PC-9 (cell line): Measurements from ENCODE around the gene TRIML1. TPM values are rescaled to one million over a fixed set of nuclear protein-coding genes. Genes with fewer than 3 reads are reported as not detected.

Source experiments
- BruUV-seq: library from RNA; stranded (reverse); fragments of 400-500 nt; replicated peaks from 2 replicates; lab custom pipeline; 2021; lab: Mats Ljungman, UMichigan
- CTCF ChIA-PET: fragments of 300-600 bp; sonication (Branson Sonifier 250); formaldehyde crosslinking; loops from one replicate; lab custom pipeline; 2022; ENCODE audit warnings: antibody characterized with exemption; lab: Charles Lee
- POLR2A ChIA-PET: fragments of 300-600 bp; sonication (Branson Sonifier 250); formaldehyde crosslinking; loops from one replicate; lab custom pipeline; 2022; ENCODE audit warnings: antibody characterized with exemption; ENCODE audit not compliant: unreplicated experiment; lab: Charles Lee
- DNase-seq, 2 experiments: peaks; one replicate each; pipeline versions ENCODE4 v3.0.0 to v3.0.0-alpha.2; 2015 to 2022; ENCODE audit warnings: mixed read lengths in 1 of 2
- H2AFZ ChIP-seq: fragments of 200-600 bp; sonication (generic); 2 replicates; pipeline ENCODE4 v1.8.1; 2017; ENCODE audit warnings: antibody characterized with exemption
- H3F3A ChIP-seq: fragments of 200-600 bp; sonication (generic); 2 replicates; pipeline ENCODE4 v1.8.1; 2017; ENCODE audit warnings: antibody characterized with exemption, mild to moderate bottlenecking, low read depth; ENCODE audit not compliant: insufficient read depth
- H3K27ac ChIP-seq: fragments of 200-600 bp; sonication (generic); 2 replicates; pipeline ENCODE4 v1.6.1; 2016; ENCODE audit warnings: mixed run types
- H3K27me3 ChIP-seq: fragments of 200-600 bp; sonication (generic); 2 replicates; pipeline ENCODE4 v1.6.1; 2016; ENCODE audit warnings: low read depth, mixed run types; ENCODE audit not compliant: insufficient read depth
- H3K36me3 ChIP-seq: fragments of 200-600 bp; sonication (generic); 2 replicates; pipeline ENCODE4 v1.6.1; 2016; ENCODE audit warnings: low read depth, mixed run types
- H3K4me1 ChIP-seq: fragments of 200-600 bp; sonication (generic); replicated peaks from 2 replicates; pipeline ENCODE4 v1.6.1; 2016; ENCODE audit warnings: mixed run types; ENCODE audit not compliant: insufficient read depth
- H3K4me2 ChIP-seq: fragments of 200-600 bp; sonication (generic); 2 replicates; pipeline ENCODE4 v1.6.1; 2017; ENCODE audit warnings: mixed run types
- H3K4me3 ChIP-seq: fragments of 200-600 bp; sonication (generic); 2 replicates; pipeline ENCODE4 v1.6.1; 2016; ENCODE audit warnings: mixed run types
- H3K79me2 ChIP-seq: fragments of 200-600 bp; sonication (generic); 2 replicates; pipeline ENCODE4 v1.6.1; 2017; ENCODE audit warnings: low read depth, mixed run types
- H3K9me2 ChIP-seq: fragments of 200-600 bp; sonication (generic); 2 replicates; pipeline ENCODE4 v1.8.1; 2017; ENCODE audit warnings: mild to moderate bottlenecking; ENCODE audit not compliant: insufficient read depth
- H3K9me3 ChIP-seq: fragments of 200-600 bp; sonication (generic); 2 replicates; pipeline ENCODE4 v1.8.1; 2016; ENCODE audit warnings: low read depth; ENCODE audit not compliant: insufficient read depth
- H4K20me1 ChIP-seq: fragments of 200-600 bp; sonication (generic); 2 replicates; pipeline ENCODE4 v1.8.1; 2017; ENCODE audit not compliant: insufficient read depth
- CTCF ChIP-seq: fragments of 200-600 bp; sonication (generic); conservative IDR thresholded peaks from 2 replicates; pipeline ENCODE4 v1.6.1; 2017; ENCODE audit warnings: mixed run types, antibody characterized with exemption, mild to moderate bottlenecking, moderate library complexity
- EZH2 ChIP-seq: fragments of 200-600 bp; sonication (generic); IDR thresholded peaks from 2 replicates; pipeline ENCODE4 v1.8.0; 2017; ENCODE audit warnings: antibody characterized with exemption, low read depth
- intact Hi-C: fragments of 100-400 bp; cut with micrococcal nuclease; formaldehyde crosslinking; loops from one replicate; pipeline ENCODE4 v1.10.0; 2022; ENCODE audit not compliant: unreplicated experiment
- total RNA-seq: library from RNA; stranded (reverse); gene quantifications from 2 replicates; pipeline ENCODE4 v1.2.3, GENCODE V29; 2021

Gene TRIML1
- total RNA-seq, 1 experiment from 2014 or later: not detected

- H3K4me1 ChIP-seq: no peaks in the 10 kb centered on the region
- CTCF ChIA-PET: no interaction called here
- POLR2A ChIA-PET: no interaction called here
- H3K36me3 ChIP-seq: no peaks in the 10 kb centered on the region
- H3K27ac ChIP-seq: no peak overlapping the region
- no peaks in the 10 kb centered on the region for H3K9me2 ChIP-seq
- DNase-seq: no peak
- H4K20me1 ChIP-seq: no peaks in the 10 kb centered on the region
- intact Hi-C loops: no loop called here
- TF ChIP-seq CTCF (no peak), EZH2 (no peak)
- no TSS peak for BruUV-seq
- no peak overlapping the region for H3K4me3 ChIP-seq
- no peaks in the 10 kb centered on the region for H3F3A ChIP-seq
- no peaks in the 10 kb centered on the region for H3K27me3 ChIP-seq
- H2AFZ ChIP-seq: no peak overlapping the region
- no peaks in the 10 kb centered on the region for H3K79me2 ChIP-seq
- no peaks in the 10 kb centered on the region for H3K9me3 ChIP-seq
- H3K4me2 ChIP-seq: no peak overlapping the region
Measured at GRCh38 chr4:188190461-188190860, 51.2 kb downstream of the TRIML1 start.

GRCh38 chr4:188194421-188194820, 55.2 kb downstream of the TRIML1 start:
- Histone ChIP-seq H4K20me1 (no peaks in the 10 kb centered on the region), H3K27ac (no peak overlapping the region), H2AFZ (no peak overlapping the region), H3K4me2 (no peak overlapping the region), H3F3A (no peaks in the 10 kb centered on the region), H3K4me3 (no peak overlapping the region), H3K79me2 (no peaks in the 10 kb centered on the region), H3K9me3 (no peaks in the 10 kb centered on the region), H3K27me3 (no peaks in the 10 kb centered on the region), H3K4me1 (no peaks in the 10 kb centered on the region), H3K9me2 (no peaks in the 10 kb centered on the region), H3K36me3 (no peaks in the 10 kb centered on the region)
- no peak for TF ChIP-seq CTCF
- no peak for TF ChIP-seq EZH2
- intact Hi-C loops: no loop called here
- DNase-seq: no peak
- BruUV-seq: no TSS peak
- POLR2A ChIA-PET: no interaction called here
- CTCF ChIA-PET: no interaction called here

GRCh38 chr4:188195389-188195985, 56.2 kb downstream of the TRIML1 start:
- H3F3A ChIP-seq: no peaks in the 10 kb centered on the region
- H2AFZ ChIP-seq: no peak overlapping the region
- no peaks in the 10 kb centered on the region for H4K20me1 ChIP-seq
- intact Hi-C loops: no loop called here
- H3K9me2 ChIP-seq: no peaks in the 10 kb centered on the region
- TF ChIP-seq EZH2: no peak
- no peak for TF ChIP-seq CTCF
- H3K27ac ChIP-seq: no peak overlapping the region
- no peaks in the 10 kb centered on the region for H3K79me2 ChIP-seq
- H3K27me3 ChIP-seq: no peaks in the 10 kb centered on the region
- no peak for DNase-seq
- CTCF ChIA-PET: no interaction called here
- H3K4me3 ChIP-seq: no peak overlapping the region
- no peaks in the 10 kb centered on the region for H3K36me3 ChIP-seq
- BruUV-seq: no TSS peak
- H3K9me3 ChIP-seq: no peaks in the 10 kb centered on the region
- H3K4me2 ChIP-seq: no peak overlapping the region; the same call in 1 of the 2 replicates
- H3K4me1 ChIP-seq: no peaks in the 10 kb centered on the region
- POLR2A ChIA-PET: no interaction called here
